ENCODE results near the gene NFATC1.

NFATC1 gene

GRCh38 chr18:79466591-79466990, 70.9 kb downstream of the NFATC1 start:
- no peaks in the 10 kb centered on the region for H3K36me3 ChIP-seq (ENCODE audit: low read depth)
- ATAC-seq (ENCODE audit: low read depth) = no peak
- H3K27me3 ChIP-seq (ENCODE audit: insufficient read depth, poor library complexity, severe bottlenecking) = no peaks in the 10 kb centered on the region
- H3K4me1 ChIP-seq (ENCODE audit: insufficient read depth, poor library complexity, severe bottlenecking) = no peaks in the 10 kb centered on the region
- H3K27ac ChIP-seq (ENCODE audit: poor library complexity, severe bottlenecking) = no peak overlapping the region
- DNase-seq (ENCODE audit: low spot score) = no peak
- no peak overlapping the region for H3K4me3 ChIP-seq (ENCODE audit: severe bottlenecking)
- no peak for TF ChIP-seq CTCF (IDR thresholded peaks at IDR 0.05; ENCODE audit: poor library complexity, severe bottlenecking)
- H3K9me3 ChIP-seq (ENCODE audit: severe bottlenecking) = no peaks in the 10 kb centered on the region

GRCh38 chr18:79467126-79467525, 71.4 kb downstream of the NFATC1 start:
- TF ChIP-seq CTCF (IDR thresholded peaks at IDR 0.05; ENCODE audit: poor library complexity, severe bottlenecking) = no peak
- Histone ChIP-seq H3K36me3 (ENCODE audit: low read depth) (no peaks in the 10 kb centered on the region), H3K9me3 (ENCODE audit: severe bottlenecking) (no peaks in the 10 kb centered on the region), H3K27me3 (ENCODE audit: insufficient read depth, poor library complexity, severe bottlenecking) (no peaks in the 10 kb centered on the region), H3K27ac (ENCODE audit: poor library complexity, severe bottlenecking) (no peak overlapping the region), H3K4me3 (ENCODE audit: severe bottlenecking) (no peak overlapping the region), H3K4me1 (ENCODE audit: insufficient read depth, poor library complexity, severe bottlenecking) (no peaks in the 10 kb centered on the region)
- DNase-seq (ENCODE audit: low spot score) (no peak), ATAC-seq (ENCODE audit: low read depth) (no peak)

GRCh38 chr18:79468119-79468789, 72.5 kb downstream of the NFATC1 start:
- DNase-seq (ENCODE audit: low spot score) = no peak
- no peak overlapping the region for H3K27ac ChIP-seq (ENCODE audit: poor library complexity, severe bottlenecking)
- H3K36me3 ChIP-seq (ENCODE audit: low read depth) = no peaks in the 10 kb centered on the region
- no peak for TF ChIP-seq CTCF (IDR thresholded peaks at IDR 0.05; ENCODE audit: poor library complexity, severe bottlenecking)
- ATAC-seq (ENCODE audit: low read depth) = no peak
- no peaks in the 10 kb centered on the region for H3K9me3 ChIP-seq (ENCODE audit: severe bottlenecking)
- H3K4me1 ChIP-seq (ENCODE audit: insufficient read depth, poor library complexity, severe bottlenecking) = no peaks in the 10 kb centered on the region
- H3K4me3 ChIP-seq (ENCODE audit: severe bottlenecking) = no peak overlapping the region
- no peaks in the 10 kb centered on the region for H3K27me3 ChIP-seq (ENCODE audit: insufficient read depth, poor library complexity, severe bottlenecking)

- Histone ChIP-seq H3K4me3 (ENCODE audit: severe bottlenecking) (no peak overlapping the region), H3K27me3 (ENCODE audit: insufficient read depth, poor library complexity, severe bottlenecking) (no peaks in the 10 kb centered on the region), H3K9me3 (ENCODE audit: severe bottlenecking) (no peaks in the 10 kb centered on the region), H3K27ac (ENCODE audit: poor library complexity, severe bottlenecking) (no peak overlapping the region), H3K36me3 (ENCODE audit: low read depth) (no peaks in the 10 kb centered on the region), H3K4me1 (ENCODE audit: insufficient read depth, poor library complexity, severe bottlenecking) (no peaks in the 10 kb centered on the region)
- DNase-seq (ENCODE audit: low spot score) (no peak), ATAC-seq (ENCODE audit: low read depth) (no peak)
- TF ChIP-seq CTCF (IDR thresholded peaks at IDR 0.05; ENCODE audit: poor library complexity, severe bottlenecking) = no peak
Measured at GRCh38 chr18:79469309-79469708, 73.6 kb downstream of the NFATC1 start.

GRCh38 chr18:79469751-79470505, 74.2 kb downstream of the NFATC1 start:
- Histone ChIP-seq H3K36me3 (ENCODE audit: low read depth) (no peaks in the 10 kb centered on the region), H3K27me3 (ENCODE audit: insufficient read depth, poor library complexity, severe bottlenecking) (no peaks in the 10 kb centered on the region), H3K27ac (ENCODE audit: poor library complexity, severe bottlenecking) (no peak overlapping the region), H3K4me1 (ENCODE audit: insufficient read depth, poor library complexity, severe bottlenecking) (no peaks in the 10 kb centered on the region), H3K9me3 (ENCODE audit: severe bottlenecking) (no peaks in the 10 kb centered on the region), H3K4me3 (ENCODE audit: severe bottlenecking) (no peak overlapping the region)
- ATAC-seq (ENCODE audit: low read depth) (no peak), DNase-seq (ENCODE audit: low spot score) (no peak)
- no peak for TF ChIP-seq CTCF (IDR thresholded peaks at IDR 0.05; ENCODE audit: poor library complexity, severe bottlenecking)
